ENCODE results near the gene KLHL20.
"Not testable (repeated sequence)": the region's sequence is repeated elsewhere in the genome, so short reads cannot be mapped to it uniquely, and the experiment has no call there.

KLHL20 gene

DNA sequence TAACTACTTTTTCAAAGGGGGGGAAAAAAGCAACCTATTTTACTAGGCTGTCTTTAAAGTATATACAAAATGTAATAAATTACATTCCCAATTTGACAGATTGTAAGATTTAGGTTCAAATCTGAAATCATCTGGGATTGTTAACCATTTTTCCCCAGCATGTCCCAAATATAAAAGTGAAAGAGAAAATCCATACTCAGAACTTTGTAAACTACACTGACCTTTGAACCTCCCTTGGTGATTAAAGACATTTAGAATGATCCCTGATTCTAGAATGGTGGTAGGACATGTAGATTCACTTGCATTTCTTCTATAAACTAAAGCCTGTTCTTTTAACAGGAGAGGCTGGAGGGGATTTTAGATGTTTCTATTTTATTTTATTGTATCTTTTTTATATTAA, 39.0 kb downstream of the KLHL20 start:
- DNase-seq, result no peak

DNA sequence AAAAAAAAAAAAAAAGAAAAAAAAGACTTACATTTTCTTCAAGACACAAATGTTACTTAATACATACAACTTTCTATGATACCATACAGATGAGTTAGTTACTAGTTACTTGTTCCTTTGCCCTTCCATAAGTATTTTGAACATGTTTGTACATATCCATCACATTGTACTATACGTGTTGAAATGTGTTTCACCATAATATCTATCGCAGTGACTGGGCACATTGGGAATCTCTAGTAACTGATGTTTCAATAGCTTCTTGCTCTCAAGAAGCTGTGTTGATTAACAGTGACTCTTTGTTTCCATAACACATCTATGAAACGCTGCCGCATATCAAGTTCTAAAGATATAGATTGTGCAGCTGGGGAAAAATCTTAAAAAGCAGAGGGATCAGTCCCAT, 42.9 kb downstream of the KLHL20 start:
- no peak for DNase-seq

DNA sequence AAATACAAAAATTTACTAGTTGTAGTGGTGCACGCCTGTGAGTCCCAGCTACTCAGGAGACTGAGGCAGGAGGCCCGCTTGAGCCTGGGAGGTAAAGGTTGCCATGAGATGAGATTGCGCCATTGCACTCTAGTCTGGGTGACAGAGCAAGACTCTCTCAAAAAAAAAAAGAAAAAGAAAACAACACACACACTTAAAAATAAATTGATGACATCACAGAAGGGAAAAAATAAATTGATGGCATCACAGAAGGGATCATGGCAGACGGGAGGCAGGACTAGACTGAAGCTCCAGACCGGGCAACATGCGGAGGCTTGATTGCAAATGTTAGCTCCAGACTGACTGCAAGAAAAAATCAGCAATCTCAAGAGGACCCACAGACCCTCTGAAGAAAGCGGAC, 43.3 kb downstream of the KLHL20 start:
- DNase-seq, result no peak

DNA sequence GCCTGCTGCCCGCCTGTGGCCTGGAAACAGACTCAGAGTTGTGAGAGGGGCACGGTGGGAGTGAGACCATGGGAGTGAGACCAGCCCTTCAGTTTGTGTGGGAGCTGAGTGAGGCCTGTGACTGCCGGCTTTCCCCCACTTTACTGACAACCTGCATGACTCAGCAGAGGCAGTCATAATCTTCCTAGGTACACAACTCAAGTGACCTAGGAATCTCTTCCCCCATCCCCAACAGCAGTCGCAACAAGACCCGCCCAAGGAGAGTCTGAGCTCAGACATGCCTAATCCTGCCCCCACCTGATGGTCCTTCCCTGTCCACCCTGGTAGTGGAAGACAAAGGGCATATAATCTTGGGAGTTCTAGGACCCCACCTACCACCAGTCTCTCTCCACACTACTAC, 44.2 kb downstream of the KLHL20 start:
- no peak for DNase-seq

DNA sequence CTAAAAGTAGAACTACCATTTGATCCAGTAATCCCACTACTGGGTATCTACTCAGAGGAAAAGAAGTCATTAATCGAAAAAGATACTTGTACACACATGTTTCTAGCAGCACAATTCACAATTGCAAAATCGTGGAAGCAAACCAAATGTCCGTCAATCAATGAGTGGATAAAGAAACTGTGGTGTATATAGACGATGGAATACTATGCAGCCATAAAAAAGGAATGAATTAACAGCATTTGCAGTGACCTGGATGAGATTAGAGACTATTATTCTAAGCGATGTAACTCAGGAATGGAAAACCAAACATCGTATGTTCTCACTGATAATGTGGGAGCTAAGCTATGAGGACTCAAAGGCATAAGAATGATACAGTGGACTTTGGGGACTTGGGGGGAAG, 49.5 kb downstream of the KLHL20 start:
- not testable (repeated sequence) for DNase-seq

DNA sequence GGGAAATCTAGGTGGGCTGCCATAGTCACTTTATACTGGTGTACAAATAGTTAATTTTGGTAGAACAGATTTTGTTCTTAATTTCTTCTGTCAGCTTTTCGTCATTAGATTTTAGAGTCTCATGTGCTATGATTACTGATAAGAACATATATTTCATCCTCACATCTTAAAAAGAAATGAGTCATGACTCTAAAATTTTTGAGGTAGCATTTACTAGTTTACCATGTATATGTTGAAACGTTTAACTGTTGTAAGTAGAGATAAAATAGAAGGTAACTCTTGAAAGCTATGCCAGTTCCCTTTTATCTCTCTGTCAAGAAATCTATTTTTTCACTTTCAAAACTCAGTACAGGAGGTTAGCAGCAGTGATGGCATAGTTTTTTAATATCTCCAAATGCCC, 53.4 kb downstream of the KLHL20 start:
- no peak for DNase-seq

DNA sequence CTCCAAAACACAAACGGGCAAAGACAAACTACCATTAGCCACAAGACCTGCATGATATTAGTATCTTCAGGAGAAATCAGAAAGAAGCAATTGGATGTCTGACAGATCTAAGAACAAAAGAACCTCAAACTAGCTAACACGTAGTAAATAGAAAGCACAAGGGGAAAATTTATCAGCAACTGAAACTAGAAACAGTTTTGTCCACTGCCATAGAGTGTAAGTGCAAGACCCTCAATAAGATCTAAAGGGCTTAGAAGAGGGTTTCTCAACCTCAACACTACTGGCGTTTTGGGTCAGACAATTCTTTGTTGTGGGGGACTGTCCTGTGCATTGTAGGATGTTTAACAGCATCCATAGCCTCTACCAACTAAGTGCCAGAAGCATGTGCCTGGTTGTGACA, 54.0 kb downstream of the KLHL20 start:
- no peak for DNase-seq

DNA sequence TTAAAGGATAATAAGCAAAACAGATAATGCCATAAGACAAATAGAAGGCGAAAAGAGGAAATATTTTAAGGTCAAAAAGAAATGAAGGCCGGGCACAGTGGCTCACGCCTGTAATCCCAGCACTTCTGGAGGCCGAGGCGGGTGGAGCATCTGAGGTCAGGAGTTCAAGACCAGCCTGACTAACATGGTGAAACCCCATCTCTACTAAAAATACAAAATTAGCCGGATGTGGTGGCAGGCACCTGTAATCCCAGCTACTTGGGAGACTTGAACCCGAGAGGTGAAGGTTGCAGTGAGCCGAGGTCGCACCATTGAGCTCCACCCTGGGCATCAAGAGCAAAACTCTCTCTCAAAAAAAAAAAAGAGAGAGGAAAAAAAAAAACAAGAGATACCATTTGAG, 55.5 kb downstream of the KLHL20 start:
- DNase-seq, result not testable (repeated sequence)

DNA sequence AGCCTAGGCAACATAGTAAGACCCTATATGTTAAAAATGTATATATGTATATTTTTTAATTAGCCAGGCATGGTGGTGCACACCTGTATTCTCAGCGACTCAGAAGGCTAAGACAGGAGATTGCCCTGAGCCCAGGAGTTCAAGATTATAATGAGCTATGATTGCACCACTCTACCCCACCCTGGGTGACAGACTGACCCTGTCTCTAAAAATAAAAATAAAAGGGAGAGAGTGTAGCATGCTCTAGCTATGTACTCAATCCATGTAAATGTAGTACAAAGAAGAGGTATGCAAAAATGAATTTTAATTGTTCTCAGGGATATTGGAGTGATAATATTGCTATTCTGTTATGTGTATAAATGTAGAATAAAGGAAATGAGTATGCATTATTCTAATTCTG, 56.8 kb downstream of the KLHL20 start:
- no peak for DNase-seq

DNA sequence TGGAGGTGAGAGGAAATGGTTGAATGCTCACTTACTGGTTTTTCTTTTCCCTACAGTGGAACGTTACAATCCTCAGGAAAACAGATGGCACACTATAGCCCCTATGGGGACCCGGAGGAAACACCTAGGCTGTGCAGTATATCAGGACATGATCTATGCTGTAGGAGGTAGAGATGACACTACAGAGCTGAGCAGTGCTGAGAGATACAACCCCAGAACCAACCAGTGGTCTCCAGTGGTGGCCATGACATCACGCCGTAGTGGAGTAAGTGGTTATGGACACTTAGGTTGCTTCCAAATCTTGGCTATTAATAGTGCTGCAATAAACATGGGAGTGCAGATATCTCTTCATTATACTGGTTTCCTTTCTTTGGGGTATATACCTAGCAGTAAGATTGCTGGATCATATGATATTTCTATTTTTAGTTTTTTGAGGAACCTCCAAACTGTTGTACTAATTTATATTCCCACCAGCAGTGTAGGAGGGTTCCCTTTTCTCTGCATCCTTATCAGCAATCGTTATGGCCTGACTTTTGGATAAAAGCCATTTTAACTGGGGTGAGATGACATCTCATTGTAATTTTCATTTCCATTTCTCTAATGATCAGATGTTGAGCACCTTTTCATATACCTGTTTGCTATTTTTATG, 60.9 kb downstream of the KLHL20 start:
- no peak for DNase-seq

DNA sequence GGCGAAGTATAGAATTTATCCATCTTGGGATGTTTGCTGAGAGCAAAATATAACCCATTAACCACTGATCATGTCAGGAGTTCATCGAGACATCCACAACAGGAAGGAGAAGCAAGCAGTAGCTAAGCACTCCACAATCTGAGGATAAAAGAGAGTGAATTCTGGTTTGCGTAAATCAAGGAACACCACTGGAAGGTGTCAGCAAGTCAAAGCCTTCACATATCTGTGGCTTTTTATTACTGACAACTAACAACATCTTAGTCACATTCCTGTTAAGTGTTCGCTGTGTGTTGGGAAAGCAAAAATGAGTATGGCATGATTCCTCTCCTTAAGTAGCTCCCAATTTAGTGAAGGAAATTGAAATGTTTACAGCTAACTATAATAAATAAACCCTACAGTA, 65.2 kb downstream of the KLHL20 start:
- no peak for DNase-seq

DNA sequence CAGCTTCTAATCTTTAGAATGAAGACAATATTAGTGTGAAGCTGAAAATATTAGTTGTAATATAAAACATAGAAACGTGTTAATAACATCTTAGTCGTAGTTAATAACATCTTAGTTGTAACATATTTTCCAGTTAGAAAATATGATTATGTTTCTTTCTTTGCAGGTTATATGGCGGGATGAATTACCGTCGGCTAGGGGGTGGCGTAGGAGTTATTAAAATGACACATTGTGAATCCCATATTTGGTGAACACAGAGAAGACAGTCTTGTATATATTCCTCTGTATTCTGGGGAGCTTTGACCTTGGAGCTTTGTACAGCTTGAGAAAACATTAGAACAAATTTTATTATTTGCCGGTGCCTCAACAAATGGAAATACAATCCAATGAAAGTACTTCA, 70.2 kb downstream of the KLHL20 start:
- DNase-seq, result no peak

DNA sequence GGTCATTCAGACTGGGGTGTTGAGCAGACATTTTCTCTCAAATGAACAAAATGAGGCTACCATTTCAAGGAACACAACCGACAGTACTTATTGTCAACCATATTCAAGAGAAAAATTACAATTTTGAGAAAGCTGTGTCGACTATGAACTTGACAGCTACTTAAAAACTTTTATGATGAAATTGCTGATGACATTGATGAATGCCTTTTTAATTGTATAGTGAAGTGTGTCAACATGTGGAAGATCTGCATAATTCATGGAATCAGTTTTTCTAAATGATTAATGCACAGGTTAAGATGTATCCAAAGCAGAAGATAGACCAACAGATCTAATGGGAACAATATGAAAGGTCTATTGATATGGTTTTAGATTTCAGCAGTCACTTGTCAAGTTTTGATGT, 75.1 kb downstream of the KLHL20 start:
- no peak for DNase-seq

DNA sequence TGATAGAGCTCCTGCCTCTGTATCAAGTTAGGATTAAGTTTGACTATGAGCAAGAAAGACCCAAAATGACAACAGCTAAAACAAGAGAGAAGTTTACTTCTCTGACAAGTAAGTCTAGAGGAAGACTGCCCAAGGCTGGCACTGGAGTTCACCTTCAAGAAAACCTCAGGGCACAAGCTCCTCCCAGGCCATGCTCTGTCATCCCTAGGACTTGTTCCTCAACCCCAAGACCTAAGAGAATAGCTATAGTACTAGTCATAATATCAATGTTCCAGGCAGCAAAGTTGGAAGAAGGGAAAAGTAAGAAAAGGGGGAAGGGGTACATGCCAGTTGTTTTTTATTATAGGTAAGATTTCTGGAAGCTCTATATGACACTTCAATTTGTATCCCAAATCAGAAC, 83.3 kb downstream of the KLHL20 start:
- no peak for DNase-seq

DNA sequence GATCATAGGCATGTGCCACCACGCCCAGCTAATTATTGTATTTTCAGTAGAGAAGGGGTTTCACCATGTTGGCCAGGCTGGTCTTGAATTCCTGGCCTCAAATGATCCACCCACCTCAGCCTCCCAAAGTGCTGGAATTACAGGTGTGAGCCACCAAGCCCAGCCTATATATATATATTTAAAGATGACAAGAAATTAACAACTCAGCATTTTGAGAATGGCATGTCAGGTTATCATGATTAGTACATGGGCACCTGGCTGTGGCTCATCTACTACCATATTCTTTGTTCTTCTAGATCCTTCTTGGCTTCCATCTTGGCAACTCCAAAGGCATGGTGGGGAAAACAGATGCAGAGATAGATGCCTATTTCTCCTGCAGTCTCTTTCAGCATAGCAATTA, 85.2 kb downstream of the KLHL20 start:
- not testable (repeated sequence) for DNase-seq

DNA sequence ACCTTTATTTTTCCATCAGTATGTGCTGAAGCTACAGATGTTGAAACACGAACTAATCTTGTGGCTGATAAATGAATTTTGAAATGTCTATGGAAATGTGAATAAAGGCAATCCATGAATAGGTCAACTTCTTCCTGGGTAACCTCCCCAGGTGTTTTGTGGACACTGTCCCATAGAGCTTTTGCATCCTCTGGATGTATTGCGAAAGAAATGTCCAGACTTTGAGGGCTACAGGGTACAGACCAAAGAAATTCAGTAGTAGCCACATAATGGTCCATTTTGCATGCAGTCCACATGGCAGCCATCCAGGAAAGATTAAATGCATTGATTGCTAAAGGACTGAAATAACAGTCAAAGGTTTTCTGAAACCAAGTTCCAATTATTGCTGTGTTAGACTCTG, 88.2 kb downstream of the KLHL20 start:
- DNase-seq, result no peak

DNA sequence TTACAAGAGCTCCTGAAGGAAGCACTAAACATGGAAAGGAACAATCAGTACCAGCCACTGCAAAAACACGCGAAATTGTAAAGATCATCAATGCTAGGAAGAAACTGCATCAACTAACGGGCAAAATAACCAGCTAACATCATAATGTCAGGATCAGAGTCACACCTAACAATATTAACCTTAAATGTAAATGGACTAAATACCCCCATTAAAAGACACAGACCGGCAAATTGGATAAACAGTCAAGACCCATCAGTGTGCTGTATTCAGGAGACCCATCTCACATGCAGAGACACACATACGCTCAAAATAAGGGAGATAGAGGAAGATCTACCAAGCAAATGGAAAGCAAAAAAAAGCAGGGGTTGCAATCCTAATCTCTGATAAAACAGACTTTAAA, 98.9 kb downstream of the KLHL20 start:
- DNase-seq, result not testable (repeated sequence)

DNA sequence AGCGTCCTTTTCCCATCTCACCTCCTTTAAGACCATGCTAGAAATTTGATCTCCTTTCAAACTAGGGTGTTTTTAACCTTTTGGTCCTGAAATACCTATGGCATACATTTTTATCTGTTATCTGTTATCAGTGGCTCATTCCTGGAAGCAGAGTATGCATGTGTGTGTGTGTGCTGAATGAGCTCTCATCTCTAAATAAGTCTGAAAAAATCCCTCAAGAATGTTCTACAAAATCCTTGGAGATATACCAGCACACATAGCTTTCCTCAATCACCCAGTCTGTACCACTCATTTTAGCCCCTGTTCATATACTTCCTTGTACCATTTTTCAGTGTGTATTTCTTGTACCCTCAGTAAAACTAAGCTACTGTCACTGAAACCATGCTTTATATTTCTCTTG, 103.7 kb downstream of the KLHL20 start:
- no peak for DNase-seq

DNA sequence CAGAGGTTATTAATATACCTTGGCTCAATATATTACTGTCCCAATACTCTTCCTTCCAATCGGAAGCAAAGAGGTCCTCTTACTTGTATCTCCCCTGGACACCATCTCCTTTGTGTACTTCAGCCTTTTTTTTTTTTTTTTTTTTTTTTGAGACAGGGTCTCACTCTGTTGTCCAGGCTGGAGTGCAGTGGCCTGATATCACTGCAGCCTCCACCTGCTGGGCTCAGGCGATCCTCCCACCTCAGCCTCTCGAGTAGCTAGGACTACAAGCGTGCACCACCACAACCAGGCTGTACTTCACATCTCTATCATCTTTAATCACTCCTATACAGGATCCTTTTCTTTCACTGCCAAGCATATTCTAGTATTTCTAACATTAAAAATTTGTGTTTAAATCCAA, 106.9 kb downstream of the KLHL20 start:
- no peak for DNase-seq

DNA sequence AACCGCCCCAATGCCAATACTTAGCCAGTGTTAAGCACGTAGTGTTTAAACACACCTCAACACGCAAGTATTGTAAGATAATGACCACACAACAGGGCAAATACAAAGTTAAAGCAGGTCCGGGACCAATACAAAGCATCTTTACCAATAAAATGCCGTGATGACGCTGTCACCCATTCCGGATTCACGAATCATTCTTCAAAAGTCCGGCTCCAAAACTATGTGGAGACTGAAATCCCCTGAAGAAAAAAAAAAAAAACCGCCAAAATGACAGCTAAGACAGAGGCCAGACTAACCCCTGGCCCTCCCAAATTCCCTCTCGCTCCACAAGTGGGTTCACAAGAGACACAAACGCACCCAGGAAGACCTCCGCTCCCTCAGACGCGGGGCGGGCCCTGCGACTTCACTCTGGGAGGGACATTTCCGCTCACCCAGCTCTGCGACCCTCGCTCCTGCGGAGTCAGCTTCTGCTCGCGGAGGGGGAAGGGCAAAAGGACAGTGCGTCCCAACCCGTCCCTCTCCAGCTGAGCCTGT, 109.1 kb downstream of the KLHL20 start:
- peak; percentile 17 for DNase-seq

DNA sequence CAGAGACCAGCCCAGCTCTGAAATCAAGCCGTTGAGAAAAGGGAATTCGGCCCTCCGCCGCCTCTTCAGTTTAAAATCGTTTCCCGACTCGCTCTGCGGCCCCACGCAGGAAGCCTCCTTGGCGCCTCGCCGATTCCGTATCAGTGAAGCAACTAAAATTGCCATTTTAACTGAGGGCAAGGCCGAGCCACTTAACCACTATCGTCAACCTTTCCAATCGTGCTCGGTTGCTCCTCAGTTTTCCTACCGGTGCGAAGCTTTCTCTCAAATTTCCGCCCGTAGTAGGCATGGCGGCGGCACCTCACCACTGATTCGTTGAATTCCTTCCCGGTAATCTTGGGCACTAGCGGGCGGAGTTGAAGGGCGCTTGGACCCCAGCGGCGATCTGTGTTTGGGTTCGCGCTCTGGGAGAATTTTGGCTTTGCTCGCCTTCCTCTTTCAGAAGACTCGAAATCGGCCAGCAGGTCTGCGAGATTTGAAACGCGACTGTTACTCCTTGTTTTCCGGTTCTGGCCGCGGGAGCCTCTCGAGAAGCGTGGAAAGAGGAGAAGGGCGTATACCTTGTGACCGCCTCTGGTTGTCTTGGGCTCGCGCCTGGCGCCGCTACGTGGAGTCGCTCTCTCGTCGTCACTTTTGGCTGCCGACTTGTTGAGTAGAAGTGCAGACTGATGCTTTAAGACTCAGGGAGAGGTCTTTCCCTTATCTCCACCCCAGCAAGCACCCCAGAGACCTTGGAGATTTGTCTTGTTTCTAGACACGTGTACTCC, 109.7 kb downstream of the KLHL20 start, which contains the start of the genes CENPL and DARS2:
Gene CENPL, minus strand, starts transcription at position 569 of the 767 bp plus-strand sequence. CDS start 13,584 bp downstream, outside the sequence.
Gene DARS2, plus strand, starts transcription at position 359 of the 767 bp plus-strand sequence. CDS start 557 bp downstream, outside the sequence.
- DNase-seq, result peak; percentile 98

DNA sequence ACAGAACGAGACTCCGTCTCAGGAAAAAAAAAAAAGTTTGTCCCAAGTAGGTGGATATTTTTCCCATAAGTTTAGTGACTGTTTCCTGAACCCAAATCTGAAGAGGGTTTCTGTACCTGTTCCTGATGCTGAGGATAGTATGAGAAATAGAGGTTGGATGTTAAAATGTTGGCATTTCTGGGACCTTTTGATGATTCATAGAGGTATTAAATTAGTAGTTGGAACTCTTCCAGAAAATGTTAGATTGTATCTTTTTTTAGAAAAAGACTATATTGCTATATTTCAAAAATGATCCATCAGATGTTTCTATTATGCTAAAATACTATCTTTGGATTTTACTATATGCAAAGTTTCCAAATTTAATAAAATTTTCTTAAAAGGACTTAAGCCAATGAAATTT, 112.8 kb downstream of the KLHL20 start:
- no peak for DNase-seq

DNA sequence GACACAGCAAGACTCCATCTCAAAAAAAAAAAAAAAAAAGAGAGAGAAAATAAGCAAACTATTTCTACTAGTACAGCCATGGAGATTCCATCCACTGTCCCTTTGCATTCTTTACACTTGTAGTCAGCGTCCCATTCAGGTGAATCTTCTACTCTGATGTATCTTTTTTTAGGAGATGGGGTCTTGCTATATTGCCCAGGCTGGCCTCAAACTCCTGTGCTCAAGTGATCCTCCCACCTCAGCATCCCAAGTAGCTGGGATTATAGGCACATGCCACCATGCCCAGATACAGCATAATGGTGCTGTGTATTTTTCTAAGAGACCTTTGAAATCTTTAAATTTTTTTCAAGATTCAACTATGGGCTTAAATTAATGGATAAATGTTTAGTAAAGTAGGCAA, 118.0 kb downstream of the KLHL20 start:
- no peak for DNase-seq
